GM19438 (cell line): Measurements from ENCODE around the gene ZMYND8.
"Not testable (repeated sequence)": the region's sequence is repeated elsewhere in the genome, so short reads cannot be mapped to it uniquely, and the experiment has no call there.

Experiments
- ATAC-seq: cut with Tn5 transposase; IDR thresholded peaks from one replicate; pipeline ENCODE4 v1.9.1; 2021; ENCODE audit warnings: low read depth; ENCODE audit not compliant: unreplicated experiment

Gene ZMYND8

DNA sequence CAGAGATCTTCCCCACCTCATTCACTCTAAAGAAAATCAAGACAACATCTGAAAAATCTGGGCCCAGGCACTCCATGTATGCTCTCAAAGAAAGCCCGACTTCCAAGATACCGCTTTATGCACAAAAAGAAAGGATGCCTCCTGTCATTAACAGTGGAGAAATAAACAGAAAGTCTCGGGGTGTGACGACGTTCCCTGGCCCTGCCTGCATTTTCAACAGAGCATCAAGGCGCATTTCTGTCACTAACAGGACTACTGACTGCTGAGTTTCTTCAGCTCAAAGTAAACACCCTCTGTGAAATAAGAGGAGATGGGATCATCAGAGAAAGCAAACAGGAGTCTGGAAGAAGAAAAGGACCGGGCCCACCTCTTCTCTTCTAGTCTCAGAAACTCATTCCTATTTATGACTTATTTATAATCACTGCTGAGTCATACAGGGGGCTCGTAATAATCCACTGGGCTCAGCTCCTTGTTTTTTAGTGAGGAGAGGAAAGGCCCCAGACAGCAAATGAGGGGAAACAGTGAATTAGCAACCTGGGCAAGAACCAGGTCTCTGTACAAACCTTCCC is 99.7 kb downstream of the ZMYND8 start:
- no peak for ATAC-seq

DNA sequence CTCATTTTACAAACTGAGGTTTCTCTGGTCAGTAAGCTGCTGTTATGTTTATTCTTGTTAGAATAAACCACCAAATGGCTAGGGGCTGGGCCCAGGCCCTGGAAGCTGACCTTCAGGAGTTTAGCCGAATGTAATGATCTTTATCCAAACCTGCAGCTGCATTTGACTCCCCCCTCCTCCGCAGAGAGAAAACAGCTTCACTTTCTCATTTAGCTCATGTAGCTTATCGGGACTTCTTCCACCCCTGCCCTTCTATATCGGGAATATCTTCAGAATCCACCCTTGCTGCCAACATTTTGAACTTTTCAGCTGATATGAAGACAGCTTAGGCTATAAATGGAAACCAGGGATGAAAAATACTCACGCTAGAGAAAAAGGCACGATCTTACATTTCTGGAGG is 102.6 kb downstream of the ZMYND8 start:
- no peak for ATAC-seq

DNA sequence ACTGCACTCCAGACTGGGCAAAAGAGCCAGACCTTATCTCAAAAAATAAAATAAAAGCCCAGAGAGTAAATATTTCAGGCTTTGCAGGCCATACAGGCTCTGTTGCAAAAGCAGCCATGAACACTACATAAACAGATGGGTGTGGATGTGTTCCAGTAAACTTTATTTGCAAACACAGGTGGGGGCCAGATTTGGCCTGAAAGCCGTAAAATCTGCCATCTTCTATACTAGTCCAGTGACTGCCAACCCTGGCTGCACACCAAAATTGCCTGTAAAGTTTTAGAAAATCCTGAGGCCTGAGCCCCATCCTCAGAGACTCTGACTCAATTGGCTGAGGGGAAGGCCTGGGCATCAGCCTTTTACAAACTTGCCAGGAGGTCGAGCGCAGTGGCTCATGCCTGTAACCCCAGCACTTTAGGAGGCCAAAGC is 103.6 kb downstream of the ZMYND8 start:
- no peak for ATAC-seq

GRCh38 chr20:47251154-47252020 is 105.1 kb downstream of the ZMYND8 start:
- ATAC-seq: no peak

DNA sequence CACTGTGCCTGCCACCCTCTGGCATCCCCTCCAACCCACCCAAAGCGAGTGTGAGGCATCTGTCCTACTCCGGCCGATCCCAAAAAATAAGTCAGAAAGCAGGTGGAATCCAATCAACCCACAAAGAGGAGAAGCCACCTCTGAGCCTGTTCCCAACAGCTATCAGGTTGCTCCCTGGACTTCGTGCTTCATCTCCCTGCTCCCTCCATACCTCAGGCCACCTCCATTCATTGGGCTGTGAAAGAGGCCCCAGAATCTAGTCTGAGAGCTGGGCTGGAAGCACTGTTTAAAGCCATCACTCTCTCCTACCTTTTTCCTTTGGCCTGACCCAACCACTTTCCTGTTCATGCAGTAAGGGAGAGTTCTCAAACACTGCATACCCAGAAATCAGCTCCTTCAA is 106.1 kb downstream of the ZMYND8 start:
- no peak for ATAC-seq

DNA sequence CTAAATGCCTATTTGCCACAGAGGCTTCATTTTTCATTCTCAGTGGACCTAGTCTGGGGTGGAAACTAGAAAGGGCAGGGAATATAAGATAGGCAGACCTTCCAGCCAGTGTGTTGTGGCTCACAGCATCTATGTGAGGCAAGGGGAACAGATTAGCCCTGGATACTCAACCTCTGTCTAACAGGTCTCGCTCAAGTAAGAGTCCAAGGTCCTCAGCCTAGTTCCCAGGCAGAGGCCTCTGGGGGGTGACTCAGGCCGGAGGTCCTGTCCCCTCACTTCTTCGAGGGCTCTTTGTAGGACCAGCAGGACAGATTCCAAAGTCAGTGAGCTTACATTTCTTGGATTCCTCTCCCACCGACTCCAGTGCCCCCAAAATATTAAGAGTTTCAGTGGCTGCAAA is 106.6 kb downstream of the ZMYND8 start:
- no peak for ATAC-seq

- ATAC-seq: no peak
These were observed 108.0 kb downstream of the ZMYND8 start for GRCh38 chr20:47248448-47248966.

DNA sequence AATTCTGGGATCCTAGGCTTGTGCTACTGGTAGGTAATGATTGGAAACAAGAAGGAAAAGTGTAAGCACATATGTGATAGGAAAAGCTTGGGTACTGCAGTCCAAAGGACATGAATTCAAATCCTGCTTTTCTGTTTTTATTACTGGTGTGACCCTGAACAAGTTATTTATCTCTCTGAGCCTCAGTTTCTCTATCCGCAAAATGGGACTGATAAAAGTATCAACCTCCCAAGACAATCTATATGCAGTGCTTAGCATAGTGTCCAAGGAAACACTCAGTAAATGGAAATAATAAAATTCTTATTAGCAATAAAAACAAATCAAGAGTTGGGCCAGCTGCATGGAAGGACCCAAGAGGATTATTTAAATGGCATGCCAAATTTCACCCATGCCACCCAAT is 108.5 kb downstream of the ZMYND8 start:
- ATAC-seq: no peak

DNA sequence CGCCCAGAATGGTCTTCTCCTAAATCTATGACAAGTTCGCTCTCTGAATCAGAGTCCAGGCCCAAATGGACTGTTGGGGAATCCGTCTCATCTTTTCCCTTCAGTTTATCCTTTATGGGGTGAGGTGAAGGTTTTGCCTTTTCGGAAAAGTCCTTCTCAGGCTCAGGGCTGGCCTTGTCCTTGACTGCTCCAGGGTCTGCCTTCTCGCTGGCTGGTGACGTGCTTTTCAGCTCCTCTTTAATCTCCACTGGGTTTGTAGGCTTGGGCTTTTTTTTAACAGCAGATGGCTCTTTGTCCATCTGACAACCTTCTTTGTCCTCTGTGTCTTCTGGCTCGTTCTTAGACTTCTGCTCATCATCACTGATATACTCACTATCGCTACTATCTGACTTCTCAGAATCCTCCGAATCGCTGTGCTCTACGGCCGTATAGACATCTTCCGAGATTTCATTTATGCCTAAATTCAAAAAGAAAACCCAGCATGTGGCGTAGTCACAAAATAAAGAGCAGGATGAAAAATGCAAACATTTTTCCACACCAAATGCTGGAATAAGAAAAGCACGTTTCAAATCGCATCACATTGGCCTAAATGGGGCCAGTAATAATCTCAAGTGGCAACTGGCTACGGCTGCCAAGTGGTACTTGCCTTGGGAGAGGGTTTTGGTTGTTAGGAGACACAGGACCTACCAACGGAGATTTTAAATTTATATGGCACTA is 110.3 kb downstream of the ZMYND8 start:
- ATAC-seq: no peak

GRCh38 chr20:47245166-47245565 is 111.3 kb downstream of the ZMYND8 start:
- not testable (repeated sequence) for ATAC-seq

DNA sequence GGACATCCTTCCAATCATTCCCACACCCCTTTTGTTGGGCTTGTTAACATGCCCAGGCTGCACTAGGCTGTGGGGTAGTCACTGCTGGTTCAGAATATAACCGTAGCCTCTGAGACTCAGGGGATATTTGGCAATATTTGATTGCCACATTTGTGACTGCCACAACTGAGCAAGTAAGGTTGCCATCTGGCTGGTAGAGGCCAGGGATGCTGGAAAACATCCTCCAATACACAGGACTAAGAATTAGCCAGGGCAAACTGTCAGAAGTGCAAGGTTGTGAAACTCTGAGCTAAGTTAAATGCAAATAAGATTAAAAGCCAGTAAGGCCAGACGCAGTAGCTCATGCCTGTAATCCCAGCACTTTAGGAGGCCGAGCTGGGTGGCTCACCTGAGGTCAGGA is 112.0 kb downstream of the ZMYND8 start:
- ATAC-seq: no peak

DNA sequence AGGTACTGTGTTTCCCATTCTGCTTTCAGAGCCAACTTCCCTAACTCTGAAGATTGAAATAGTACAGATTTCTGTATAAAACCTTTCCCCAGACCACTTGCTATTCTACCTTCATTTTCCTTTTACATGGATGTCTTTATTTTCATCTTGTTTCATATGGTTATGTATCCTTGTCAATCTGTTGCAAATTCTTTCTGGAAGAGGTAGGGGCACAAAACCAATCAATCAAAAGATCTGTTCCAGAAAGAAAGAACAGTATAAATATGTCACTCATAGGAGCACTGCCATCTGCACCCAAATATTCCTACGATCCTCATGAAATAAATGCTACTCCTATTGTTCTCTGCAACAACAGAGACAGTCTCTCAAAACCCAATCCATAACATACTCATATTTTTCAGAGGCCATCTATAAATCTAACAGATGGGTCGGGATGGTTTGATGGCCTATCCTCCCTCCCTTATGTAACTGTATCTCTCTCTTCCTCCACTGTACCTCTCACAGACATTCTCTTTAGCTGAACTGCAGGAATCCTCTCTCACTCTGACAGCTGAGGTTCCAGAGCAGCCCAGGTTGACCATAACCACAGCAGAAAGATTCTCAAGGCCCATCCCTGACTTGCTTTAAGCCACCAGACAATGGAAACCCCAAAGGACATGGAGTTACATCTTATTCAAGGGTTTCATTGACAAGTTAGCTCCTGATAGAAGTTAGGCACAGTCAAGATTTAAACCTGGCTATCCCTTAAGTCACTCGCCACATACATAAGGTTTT is 112.8 kb downstream of the ZMYND8 start:
- ATAC-seq: no peak

GRCh38 chr20:47243003-47243402 is 113.5 kb downstream of the ZMYND8 start:
- no peak for ATAC-seq

GRCh38 chr20:47241345-47241781 is 115.1 kb downstream of the ZMYND8 start:
- no peak for ATAC-seq

- not testable (repeated sequence) for ATAC-seq
These were observed 116.4 kb downstream of the ZMYND8 start for GRCh38 chr20:47240096-47240495.

GRCh38 chr20:47239719-47240067 is 116.8 kb downstream of the ZMYND8 start:
- no peak for ATAC-seq

DNA sequence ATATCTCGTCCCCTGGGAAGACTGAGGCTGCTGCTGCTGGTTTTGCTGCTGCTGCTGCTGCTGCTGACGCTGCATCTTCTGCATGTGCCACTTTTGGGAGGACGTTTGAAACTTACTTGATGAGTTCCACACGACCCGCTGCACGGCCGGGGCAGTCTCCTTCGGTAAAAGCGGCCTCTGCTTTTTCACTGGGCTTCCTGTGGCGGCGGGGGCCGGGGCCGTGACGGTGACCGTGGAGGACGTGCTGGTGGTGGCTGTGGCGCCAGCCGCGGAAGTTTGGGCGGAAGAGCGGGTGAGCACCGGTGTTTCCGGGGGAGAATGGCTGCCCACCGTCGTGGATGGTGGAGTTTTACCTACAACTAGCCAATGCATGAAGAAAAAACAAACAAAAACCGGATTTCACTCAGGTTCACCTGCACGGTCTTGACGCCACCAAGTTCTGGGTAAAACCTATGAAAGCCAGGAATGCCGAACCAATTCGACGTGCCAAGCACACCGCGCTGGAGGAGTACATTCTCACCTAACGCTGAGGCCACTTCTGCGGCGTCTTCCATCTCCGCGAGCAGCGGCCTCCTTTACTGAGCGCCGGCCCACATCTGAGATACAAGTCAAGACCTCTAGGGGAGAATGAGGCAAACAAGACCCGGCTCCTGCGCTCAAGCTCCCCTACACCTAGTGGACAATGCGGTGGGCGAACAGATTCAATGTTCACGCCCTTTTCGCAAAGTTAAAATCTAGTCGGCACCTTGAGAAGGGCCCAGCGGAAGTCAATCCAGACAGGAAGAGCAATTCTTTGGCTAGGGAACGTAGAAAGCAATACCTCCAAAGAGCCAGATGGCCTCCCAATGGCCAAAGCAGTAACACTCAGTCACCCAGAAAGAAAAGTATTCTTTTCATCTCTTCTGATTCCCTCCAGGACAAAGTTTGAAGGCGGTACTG is 117.5 kb downstream of the ZMYND8 start:
- no peak for ATAC-seq

- no peak for ATAC-seq
These were observed 118.8 kb downstream of the ZMYND8 start for GRCh38 chr20:47237715-47238114.

DNA sequence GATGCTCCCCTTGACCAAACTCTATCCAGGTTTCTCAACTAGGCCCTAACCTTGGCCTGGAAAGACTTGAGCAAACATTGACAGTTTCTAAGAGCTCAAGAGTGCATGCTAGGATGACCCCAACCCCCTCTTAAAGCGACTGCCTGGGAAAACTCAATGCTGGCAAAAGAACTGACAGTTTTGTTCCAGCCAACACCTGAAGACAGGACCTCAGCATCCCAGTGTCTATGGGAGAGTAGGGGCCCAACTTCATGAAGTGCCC is 119.9 kb downstream of the ZMYND8 start:
- no peak for ATAC-seq
